Activated naive CD4-positive, alpha-beta T cell treated with Interleukin-2 at 50 U/mL for 16 hours (primary cell): ENCODE data around the gene SLC39A2.

Source experiments
- DNase-seq: peaks from one replicate; pipeline ENCODE4 v3.0.0-alpha.2; 2020

The SLC39A2 gene

DNA sequence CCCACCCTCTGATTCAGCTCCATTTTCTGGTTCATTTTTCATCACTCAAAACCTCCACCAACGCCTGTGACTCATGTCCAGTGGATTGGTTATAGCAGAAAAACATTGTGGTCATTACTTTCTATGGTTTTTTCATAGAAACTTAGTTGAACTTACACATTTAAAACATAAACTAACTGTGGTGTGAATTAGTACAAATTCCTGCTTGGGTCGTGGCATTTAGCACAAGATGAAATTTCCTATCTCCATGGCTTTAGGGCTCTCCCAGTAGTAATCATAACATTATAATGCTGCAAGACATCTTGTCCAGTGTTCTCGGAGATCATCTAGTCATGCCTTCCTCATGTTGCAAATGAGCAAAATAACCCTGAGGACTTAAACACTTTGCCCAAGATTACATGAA is 50.2 kb downstream of the SLC39A2 start:
- DNase-seq, result no peak

DNA sequence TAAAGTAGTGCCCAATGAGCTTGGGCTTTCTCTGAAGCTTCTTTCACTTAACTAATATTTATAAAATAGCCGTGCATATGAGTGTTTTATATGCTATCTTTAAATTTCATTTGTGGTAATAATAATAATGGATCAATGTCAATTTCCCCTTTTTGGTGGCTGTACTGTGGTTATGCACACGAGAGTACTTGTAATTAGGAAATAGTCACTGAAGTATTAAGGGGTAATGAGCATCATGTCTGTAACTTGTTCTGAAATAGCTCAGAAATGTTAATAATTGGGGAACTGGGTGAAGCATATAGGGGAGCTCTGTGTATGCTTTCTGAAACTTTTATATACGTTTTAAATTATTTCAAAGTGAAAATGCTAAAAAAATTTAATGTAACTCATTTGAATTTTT is 51.5 kb downstream of the SLC39A2 start:
- no peak for DNase-seq
